Measurements from ENCODE around the gene PPM1L. TPM values are rescaled to one million over a fixed set of nuclear protein-coding genes. Genes with fewer than 3 reads are reported as not detected.

The PPM1L gene
- total and polyA plus RNA-seq, 2 experiments from 2014 or later: 1.2 to 12.6 TPM

DNA sequence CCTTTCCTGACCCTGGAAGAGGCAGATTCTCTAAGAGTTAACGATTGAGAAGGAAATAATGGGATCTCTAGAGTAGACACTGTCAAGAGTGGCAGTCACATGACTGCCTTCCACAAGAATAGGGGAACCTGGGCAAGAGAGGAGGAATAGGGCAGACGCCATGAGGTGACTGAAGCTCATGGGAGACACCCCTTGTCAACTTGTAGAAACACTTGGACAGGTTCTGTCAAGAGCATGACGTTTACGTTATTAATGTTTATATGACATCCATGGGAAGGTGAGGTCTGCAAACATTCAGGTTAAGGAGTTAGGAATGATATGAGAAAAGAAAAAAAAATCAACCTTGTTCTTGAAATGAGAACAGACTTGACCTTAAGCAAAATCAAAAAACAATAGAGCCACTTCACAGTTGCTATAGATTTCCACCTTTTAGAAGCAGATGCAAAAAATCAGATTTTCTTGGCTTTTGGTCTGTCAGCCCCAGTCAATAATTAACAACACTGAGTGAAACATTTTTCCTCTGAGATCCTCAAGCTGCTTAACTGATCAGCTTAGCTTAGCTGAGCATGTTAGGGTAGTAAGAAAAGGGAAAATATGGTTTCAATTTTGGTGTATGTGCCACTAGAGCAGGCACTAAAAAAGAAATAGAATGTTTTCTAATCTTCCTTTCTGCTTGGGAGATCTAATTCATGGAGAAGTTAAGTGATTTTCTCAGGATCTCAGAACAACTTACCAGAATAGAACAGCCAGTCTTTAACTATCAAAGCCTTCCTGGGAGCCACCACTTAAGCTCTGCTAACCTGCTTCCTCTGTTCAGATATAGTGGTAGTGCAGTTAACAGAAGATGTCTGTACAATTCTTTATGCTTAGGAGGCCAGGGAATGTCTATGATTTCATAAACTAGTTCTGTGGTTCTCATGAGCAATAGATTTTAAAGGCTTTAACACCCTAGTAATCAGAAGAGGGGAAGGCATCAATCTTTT, 232.2 kb downstream of the PPM1L start:
- Histone ChIP-seq H3K4me1 (ENCODE audit: low read depth) (no peaks in the 10 kb centered on the region), H3K27me3 (no peaks in the 10 kb centered on the region), H3K36me3 (no peaks in the 10 kb centered on the region), H3K4me3 (no peak overlapping the region), H3K27ac (no peak overlapping the region), H3K9me3 (ENCODE audit: low read depth) (no peaks in the 10 kb centered on the region)
- TF ChIP-seq, protein P1, sequence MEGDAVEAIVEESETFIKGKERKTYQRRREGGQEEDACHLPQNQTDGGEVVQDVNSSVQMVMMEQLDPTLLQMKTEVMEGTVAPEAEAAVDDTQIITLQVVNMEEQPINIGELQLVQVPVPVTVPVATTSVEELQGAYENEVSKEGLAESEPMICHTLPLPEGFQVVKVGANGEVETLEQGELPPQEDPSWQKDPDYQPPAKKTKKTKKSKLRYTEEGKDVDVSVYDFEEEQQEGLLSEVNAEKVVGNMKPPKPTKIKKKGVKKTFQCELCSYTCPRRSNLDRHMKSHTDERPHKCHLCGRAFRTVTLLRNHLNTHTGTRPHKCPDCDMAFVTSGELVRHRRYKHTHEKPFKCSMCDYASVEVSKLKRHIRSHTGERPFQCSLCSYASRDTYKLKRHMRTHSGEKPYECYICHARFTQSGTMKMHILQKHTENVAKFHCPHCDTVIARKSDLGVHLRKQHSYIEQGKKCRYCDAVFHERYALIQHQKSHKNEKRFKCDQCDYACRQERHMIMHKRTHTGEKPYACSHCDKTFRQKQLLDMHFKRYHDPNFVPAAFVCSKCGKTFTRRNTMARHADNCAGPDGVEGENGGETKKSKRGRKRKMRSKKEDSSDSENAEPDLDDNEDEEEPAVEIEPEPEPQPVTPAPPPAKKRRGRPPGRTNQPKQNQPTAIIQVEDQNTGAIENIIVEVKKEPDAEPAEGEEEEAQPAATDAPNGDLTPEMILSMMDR (IDR thresholded peaks at IDR 0.05; ENCODE audit: low read depth, low read length): no peak
- peak in 1 of 2 donors; percentile 20 for DNase-seq (ENCODE audit: low read depth in 1 of 2, low spot score in 1 of 2)

DNA sequence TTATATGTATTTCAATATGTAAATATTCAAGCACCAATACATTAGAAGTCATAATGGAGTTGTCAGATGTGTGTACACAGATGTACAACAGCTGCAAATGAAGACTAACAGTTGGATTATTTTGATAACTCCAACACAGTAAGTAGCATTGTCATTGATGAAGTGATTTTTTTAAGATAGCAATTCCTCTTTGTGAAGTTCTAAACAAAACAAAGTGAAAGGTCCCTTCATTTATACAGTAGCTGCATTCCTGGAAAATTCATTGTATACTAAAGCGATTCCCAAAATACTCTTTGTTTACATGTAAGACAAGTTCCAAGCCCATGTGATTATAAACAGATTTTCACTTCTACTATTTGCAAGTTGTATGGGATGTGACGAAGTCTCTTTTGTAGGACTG, 234.4 kb downstream of the PPM1L start:
- Histone ChIP-seq H3K4me1 (ENCODE audit: low read depth) (no peaks in the 10 kb centered on the region), H3K9me3 (ENCODE audit: low read depth) (no peaks in the 10 kb centered on the region), H3K36me3 (no peaks in the 10 kb centered on the region), H3K27ac (no peak overlapping the region), H3K27me3 (no peaks in the 10 kb centered on the region), H3K4me3 (no peak overlapping the region)
- no peak for DNase-seq (ENCODE audit: low read depth in 1 of 2, low spot score in 1 of 2)
- TF ChIP-seq, protein P1 (IDR thresholded peaks at IDR 0.05; ENCODE audit: low read depth, low read length): no peak

DNA sequence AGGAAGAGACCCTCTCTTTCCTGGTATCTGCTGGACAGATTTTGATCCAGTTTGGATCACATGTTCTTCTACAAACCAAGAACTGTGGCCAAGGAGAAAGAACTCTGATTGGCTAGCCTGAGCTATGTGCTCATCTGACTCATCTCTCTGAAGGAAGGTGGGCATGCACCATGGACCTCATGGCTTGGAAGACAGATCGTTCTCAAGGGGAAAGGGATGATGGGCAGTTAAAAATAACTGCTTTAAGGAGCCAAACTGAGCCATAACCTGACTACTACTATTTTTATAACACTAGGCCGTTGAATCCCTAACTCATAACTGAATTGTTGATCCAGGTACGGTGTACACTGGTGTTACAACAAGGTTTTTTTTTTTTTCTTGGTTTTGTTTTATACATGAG, 236.7 kb downstream of the PPM1L start:
- no peaks in the 10 kb centered on the region for H3K9me3 ChIP-seq (ENCODE audit: low read depth)
- no peak for DNase-seq (ENCODE audit: low read depth in 1 of 2, low spot score in 1 of 2)
- H3K4me3 ChIP-seq: no peak overlapping the region
- H3K27ac ChIP-seq: no peak overlapping the region
- TF ChIP-seq, protein P1 (IDR thresholded peaks at IDR 0.05; ENCODE audit: low read depth, low read length): no peak
- no peaks in the 10 kb centered on the region for H3K4me1 ChIP-seq (ENCODE audit: low read depth)
- no peaks in the 10 kb centered on the region for H3K27me3 ChIP-seq
- no peaks in the 10 kb centered on the region for H3K36me3 ChIP-seq

DNA sequence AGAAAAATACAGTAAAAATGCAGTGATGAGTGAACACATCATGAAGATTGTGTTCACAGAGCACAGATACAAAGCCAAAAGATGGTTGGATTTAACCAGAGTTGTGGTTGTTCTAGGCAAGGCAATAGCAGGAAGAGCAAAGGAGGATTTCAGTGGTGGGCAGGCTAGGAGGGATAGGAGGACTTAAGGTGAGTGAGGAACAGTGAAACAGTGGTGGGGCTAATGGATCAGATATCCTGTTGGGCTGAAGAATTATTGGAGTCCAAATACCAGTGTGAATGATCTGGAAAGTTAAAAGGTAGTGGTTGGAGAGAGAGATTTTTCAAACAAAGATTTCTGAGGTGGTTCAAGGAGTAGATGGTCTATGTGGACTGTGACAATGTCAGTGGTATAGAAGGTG, 240.8 kb downstream of the PPM1L start:
- TF ChIP-seq, protein P1 (IDR thresholded peaks at IDR 0.05; ENCODE audit: low read depth, low read length): no peak
- Histone ChIP-seq H3K36me3 (no peaks in the 10 kb centered on the region), H3K4me1 (ENCODE audit: low read depth) (no peaks in the 10 kb centered on the region), H3K4me3 (no peak overlapping the region), H3K9me3 (ENCODE audit: low read depth) (no peaks in the 10 kb centered on the region), H3K27ac (no peak overlapping the region), H3K27me3 (no peaks in the 10 kb centered on the region)
- DNase-seq (ENCODE audit: low read depth in 1 of 2, low spot score in 1 of 2): no peak

DNA sequence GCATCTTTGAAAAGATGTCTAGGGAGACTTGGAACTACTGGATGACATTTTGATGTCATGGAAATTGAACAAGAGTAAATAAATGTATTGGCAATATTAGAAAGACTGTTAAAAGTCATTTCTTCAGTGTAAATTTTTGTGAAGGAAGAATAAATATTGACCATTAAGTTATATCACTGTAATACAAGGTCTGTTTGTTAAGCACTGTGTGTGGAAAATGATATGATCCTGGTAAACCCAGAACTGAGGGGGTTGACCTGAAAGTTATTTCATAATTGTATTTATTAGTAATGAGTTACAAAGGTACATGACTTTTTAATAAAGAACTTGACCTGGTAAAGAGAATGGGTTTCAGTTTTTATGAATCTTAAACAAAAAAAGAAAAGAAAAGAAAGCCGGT, 242.6 kb downstream of the PPM1L start:
- Histone ChIP-seq H3K27me3 (no peaks in the 10 kb centered on the region), H3K9me3 (ENCODE audit: low read depth) (no peaks in the 10 kb centered on the region), H3K36me3 (no peaks in the 10 kb centered on the region), H3K27ac (no peak overlapping the region), H3K4me3 (no peak overlapping the region), H3K4me1 (ENCODE audit: low read depth) (no peaks in the 10 kb centered on the region)
- DNase-seq (ENCODE audit: low read depth in 1 of 2, low spot score in 1 of 2): no peak
- TF ChIP-seq, protein P1 (IDR thresholded peaks at IDR 0.05; ENCODE audit: low read depth, low read length): no peak
